ENCODE data around the gene LIPC.
A peak's percentile ranks its signal among the peaks of the same experiment; 100 is the strongest.

The LIPC gene

DNA sequence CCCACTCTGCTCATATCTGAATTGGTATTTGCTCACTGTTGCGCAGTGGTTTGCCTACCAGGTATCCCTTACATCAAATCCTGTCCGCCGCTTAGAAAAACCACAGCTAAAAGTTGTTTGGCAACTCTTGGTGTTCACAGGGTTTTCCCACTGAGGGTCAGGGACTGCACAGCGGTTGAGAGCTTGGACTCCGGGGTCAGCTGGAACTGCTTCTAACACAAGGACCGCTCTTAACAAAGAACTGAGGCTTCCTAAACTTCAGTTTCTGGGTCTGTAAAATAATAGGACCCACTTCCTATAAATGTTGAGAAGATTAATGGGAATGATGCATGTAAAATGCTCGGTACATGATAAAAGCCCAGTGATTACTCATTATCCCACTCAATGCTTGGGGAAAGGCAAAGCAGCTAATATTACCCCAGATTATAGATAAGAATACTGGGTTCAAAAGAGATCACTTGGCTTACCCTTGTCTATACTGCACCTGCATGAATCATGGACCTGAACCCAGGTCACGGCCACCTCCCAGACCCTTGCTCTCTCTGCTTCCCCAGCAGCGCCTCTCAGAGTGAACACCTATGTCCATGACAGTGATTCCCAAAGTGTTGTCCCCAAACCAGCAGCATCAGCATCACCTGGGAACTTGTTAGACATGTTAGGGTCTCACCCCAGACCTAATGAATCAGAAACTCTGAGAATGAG lies 36.1 kb downstream of the LIPC start:
- TF ChIP-seq, protein P1, sequence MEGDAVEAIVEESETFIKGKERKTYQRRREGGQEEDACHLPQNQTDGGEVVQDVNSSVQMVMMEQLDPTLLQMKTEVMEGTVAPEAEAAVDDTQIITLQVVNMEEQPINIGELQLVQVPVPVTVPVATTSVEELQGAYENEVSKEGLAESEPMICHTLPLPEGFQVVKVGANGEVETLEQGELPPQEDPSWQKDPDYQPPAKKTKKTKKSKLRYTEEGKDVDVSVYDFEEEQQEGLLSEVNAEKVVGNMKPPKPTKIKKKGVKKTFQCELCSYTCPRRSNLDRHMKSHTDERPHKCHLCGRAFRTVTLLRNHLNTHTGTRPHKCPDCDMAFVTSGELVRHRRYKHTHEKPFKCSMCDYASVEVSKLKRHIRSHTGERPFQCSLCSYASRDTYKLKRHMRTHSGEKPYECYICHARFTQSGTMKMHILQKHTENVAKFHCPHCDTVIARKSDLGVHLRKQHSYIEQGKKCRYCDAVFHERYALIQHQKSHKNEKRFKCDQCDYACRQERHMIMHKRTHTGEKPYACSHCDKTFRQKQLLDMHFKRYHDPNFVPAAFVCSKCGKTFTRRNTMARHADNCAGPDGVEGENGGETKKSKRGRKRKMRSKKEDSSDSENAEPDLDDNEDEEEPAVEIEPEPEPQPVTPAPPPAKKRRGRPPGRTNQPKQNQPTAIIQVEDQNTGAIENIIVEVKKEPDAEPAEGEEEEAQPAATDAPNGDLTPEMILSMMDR (IDR thresholded peaks at IDR 0.05; ENCODE audit: low read length, missing control alignments) = no peak

GRCh38 chr15:58469432-58470353 lies 37.9 kb downstream of the LIPC start:
- peak; percentile 98 for DNase-seq (ENCODE audit: low read depth)
- H3K4me3 ChIP-seq (replicated peaks; ENCODE audit: low read depth, low read length) = no peak overlapping the region
- TF ChIP-seq, protein P1 (IDR thresholded peaks at IDR 0.05; ENCODE audit: low read length, missing control alignments) = no peak

More for the DNA sequence above, 36.1 kb downstream of the LIPC start:
- no peak for DNase-seq (ENCODE audit: low read depth)
- H3K4me3 ChIP-seq (replicated peaks; ENCODE audit: low read depth, low read length) = no peak overlapping the region

- DNase-seq (ENCODE audit: low read depth) = no peak
- TF ChIP-seq, protein P1 (IDR thresholded peaks at IDR 0.05; ENCODE audit: low read length, missing control alignments) = no peak
- no peak overlapping the region for H3K4me3 ChIP-seq (replicated peaks; ENCODE audit: low read depth, low read length)
Measured at GRCh38 chr15:58471348-58471747, 39.6 kb downstream of the LIPC start.

DNA sequence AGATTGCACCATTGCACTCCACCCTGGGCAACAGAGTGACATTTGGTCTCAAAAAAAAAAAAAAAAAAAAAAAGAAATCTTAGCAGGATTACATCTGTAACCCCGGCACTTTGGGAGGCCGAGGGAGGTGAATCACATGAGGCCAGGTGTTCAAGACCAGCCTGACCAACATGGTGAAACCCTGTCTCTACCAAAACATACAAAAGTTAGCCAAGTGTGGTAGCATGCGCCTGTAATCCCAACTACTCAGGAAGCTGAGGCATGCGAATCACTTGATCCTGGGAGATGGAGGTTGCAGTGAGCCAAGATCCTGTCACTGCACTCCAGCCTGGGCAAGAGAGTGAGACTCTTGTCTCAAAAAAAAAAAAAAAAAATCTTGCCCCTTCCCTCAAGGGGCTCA lies 40.4 kb downstream of the LIPC start:
- DNase-seq (ENCODE audit: low read depth) = peak; percentile 17
- no peak overlapping the region for H3K4me3 ChIP-seq (replicated peaks; ENCODE audit: low read depth, low read length)
- TF ChIP-seq, protein P1 (IDR thresholded peaks at IDR 0.05; ENCODE audit: low read length, missing control alignments) = no peak

GRCh38 chr15:58472821-58473581 lies 41.2 kb downstream of the LIPC start:
- TF ChIP-seq, protein P1 (IDR thresholded peaks at IDR 0.05; ENCODE audit: low read length, missing control alignments) = no peak

DNA sequence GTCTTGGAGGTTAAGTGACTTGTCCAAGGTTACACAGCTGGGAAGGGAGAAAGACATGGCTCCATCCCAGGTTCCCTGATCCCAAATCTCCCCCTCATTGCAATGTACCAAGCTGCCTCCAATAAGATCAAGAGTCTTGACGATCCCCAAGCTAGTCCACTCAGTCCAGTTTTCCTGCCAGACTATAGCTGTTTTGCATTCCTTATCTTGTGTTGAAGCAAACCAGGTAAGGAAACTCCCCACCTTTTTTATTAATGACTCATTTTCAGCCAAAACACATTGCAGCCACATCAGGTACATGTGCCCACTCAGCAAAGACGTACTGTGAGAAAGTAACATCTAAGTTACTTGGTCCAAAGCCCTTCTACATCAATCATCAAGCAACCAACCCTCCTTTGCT lies 41.9 kb downstream of the LIPC start:
- H3K4me3 ChIP-seq (replicated peaks; ENCODE audit: low read depth, low read length) = no peak overlapping the region
- TF ChIP-seq, protein P1 (IDR thresholded peaks at IDR 0.05; ENCODE audit: low read length, missing control alignments) = no peak
- DNase-seq (ENCODE audit: low read depth) = peak; percentile 91

More at GRCh38 chr15:58472821-58473581, 41.2 kb downstream of the LIPC start:
- H3K4me3 ChIP-seq (replicated peaks; ENCODE audit: low read depth, low read length) = no peak overlapping the region
- DNase-seq (ENCODE audit: low read depth) = peak; percentile 44
